22Rv1 (cell line): ENCODE data around the gene HSD17B10.

Source experiments
- ZFX ChIP-seq: fragments of 450-650 bp; IDR thresholded peaks from 2 replicates; pipeline ENCODE4 v1.6.1; 2017; ENCODE audit warnings: antibody characterized with exemption, borderline replicate concordance
- TF ChIP-seq, protein P1 (sequence below): fragments of 450-650 bp; IDR thresholded peaks from 2 replicates; pipeline ENCODE4 v1.5.1; 2017; ENCODE audit warnings: mild to moderate bottlenecking

DNA sequence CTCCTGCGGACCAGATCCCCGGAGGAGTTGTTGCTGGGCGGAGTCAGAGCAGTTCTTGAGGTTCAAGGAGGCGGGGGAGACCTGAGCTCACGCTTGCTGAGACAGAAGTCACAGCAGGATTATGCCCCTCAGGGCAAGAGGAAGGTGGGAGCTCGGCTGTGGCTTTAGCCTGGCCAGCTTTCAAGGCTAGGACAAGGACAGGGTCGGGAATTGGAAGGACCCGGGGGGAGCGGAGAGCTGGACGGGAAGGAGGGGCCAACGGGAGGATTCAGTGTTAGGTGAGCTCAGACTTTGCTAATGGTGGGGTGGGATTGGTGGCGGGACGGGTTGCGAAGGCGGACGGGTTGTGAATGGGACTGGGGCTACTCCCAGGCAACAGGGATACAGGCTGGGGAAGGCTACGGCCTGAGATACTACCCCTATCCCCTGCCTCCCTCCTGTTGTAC, 11.3 kb downstream of the HSD17B10 start, which contains the start of gene RIBC1:
- TF ChIP-seq, protein P1, sequence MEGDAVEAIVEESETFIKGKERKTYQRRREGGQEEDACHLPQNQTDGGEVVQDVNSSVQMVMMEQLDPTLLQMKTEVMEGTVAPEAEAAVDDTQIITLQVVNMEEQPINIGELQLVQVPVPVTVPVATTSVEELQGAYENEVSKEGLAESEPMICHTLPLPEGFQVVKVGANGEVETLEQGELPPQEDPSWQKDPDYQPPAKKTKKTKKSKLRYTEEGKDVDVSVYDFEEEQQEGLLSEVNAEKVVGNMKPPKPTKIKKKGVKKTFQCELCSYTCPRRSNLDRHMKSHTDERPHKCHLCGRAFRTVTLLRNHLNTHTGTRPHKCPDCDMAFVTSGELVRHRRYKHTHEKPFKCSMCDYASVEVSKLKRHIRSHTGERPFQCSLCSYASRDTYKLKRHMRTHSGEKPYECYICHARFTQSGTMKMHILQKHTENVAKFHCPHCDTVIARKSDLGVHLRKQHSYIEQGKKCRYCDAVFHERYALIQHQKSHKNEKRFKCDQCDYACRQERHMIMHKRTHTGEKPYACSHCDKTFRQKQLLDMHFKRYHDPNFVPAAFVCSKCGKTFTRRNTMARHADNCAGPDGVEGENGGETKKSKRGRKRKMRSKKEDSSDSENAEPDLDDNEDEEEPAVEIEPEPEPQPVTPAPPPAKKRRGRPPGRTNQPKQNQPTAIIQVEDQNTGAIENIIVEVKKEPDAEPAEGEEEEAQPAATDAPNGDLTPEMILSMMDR, result no peak
- TF ChIP-seq ZFX, result no peak
